Mesendoderm (in vitro differentiated cells): ENCODE data around the gene SMYD3.

Experiments used
- DNase-seq: peaks from one replicate; pipeline ENCODE4 v3.0.0; 2013
- H2AK5ac ChIP-seq: 2 replicates; pipeline ENCODE4 v1.6.1; 2013; ENCODE audit warnings: low read length, inconsistent platforms
- H2BK120ac ChIP-seq: 2 replicates; pipeline ENCODE4 v1.6.1; 2013; ENCODE audit warnings: low read depth, mild to moderate bottlenecking, low read length, moderate library complexity, mixed read lengths
- H2BK15ac ChIP-seq: replicated peaks from 2 replicates; pipeline ENCODE4 v1.6.1; 2013; ENCODE audit warnings: low read depth, mild to moderate bottlenecking, moderate library complexity
- H2BK5ac ChIP-seq: 2 replicates; pipeline ENCODE4 v1.6.1; 2013; ENCODE audit warnings: low read length, inconsistent platforms
- H3K18ac ChIP-seq: 2 replicates; pipeline ENCODE4 v1.6.1; 2013; ENCODE audit warnings: mild to moderate bottlenecking, low read length, mixed read lengths
- H3K23ac ChIP-seq: one replicate; pipeline ENCODE4 v1.6.1; 2013; ENCODE audit warnings: low read length
- H3K27ac ChIP-seq: 2 replicates; pipeline ENCODE4 v1.5.1; 2013; ENCODE audit warnings: low read depth, mild to moderate bottlenecking, inconsistent platforms, low read length, moderate library complexity
- H3K27me3 ChIP-seq: 2 replicates; pipeline ENCODE4 v1.6.1; 2013; ENCODE audit warnings: low read length, control low read depth, mild to moderate bottlenecking, inconsistent platforms; ENCODE audit not compliant: insufficient read depth, poor library complexity
- H3K36me3 ChIP-seq: 2 replicates; pipeline ENCODE4 v1.6.1; 2013; ENCODE audit warnings: low read length, inconsistent platforms; ENCODE audit not compliant: control insufficient read depth, insufficient read depth
- H3K4ac ChIP-seq: one replicate; pipeline ENCODE4 v1.6.1; 2013; ENCODE audit warnings: low read depth, mild to moderate bottlenecking, low read length, moderate library complexity
- H3K4me1 ChIP-seq: 2 replicates; pipeline ENCODE4 v1.6.1; 2013; ENCODE audit warnings: low read depth, low read length, inconsistent platforms; ENCODE audit not compliant: control insufficient read depth
- H3K4me2 ChIP-seq: 2 replicates; pipeline ENCODE4 v1.6.1; 2013; ENCODE audit warnings: low read length
- H3K4me3 ChIP-seq: 2 replicates; pipeline ENCODE4 v1.5.1; 2013; ENCODE audit warnings: mild to moderate bottlenecking, low read length
- H3K56ac ChIP-seq: one replicate; pipeline ENCODE4 v1.6.1; 2013; ENCODE audit warnings: low read length
- H3K79me1 ChIP-seq: 2 replicates; pipeline ENCODE4 v1.6.1; 2013; ENCODE audit warnings: low read length, inconsistent platforms
- H3K79me2 ChIP-seq: 2 replicates; pipeline ENCODE4 v1.6.1; 2013; ENCODE audit warnings: mild to moderate bottlenecking, low read length; ENCODE audit not compliant: control insufficient read depth, insufficient read depth
- H3K9ac ChIP-seq: 2 replicates; pipeline ENCODE4 v1.6.1; 2013; ENCODE audit warnings: low read length, inconsistent platforms
- H4K5ac ChIP-seq: one replicate; pipeline ENCODE4 v1.6.1; 2013; ENCODE audit warnings: low read length
- H4K8ac ChIP-seq: one replicate; pipeline ENCODE4 v1.6.1; 2013; ENCODE audit warnings: low read depth, mild to moderate bottlenecking, control low read depth, low read length, moderate library complexity
- WGBS: extraction: QIAGEN DNeasy Blood & Tissue Kit; methylation state at CpG from one replicate; pipeline ENCODE4 v1.1.7; 2013; ENCODE audit warnings: low lambda C conversion rate, missing lambda C conversion rate; ENCODE audit not compliant: insufficient coverage; ENCODE audit errors: extremely low coverage; 5-methylcytosine and 5-hydroxymethylcytosine counted together

Gene SMYD3

DNA sequence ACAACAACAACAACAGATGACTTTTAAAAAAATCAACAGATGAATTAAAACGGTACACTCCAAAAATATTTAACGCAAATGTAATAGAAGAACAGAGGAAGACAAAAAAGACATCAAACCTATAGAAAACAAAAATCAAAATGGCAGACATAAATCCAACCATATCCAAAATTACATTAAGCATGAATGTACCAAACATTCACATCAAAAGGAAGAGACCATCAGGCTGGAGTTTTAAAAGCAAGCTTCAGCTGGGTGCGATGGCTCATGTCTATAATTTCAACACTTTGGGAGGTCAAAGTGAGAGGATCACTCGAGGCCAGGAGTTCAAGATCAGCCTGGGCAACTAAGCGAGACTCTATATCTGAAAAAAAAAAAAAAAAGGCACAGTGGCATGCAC lies 116.2 kb downstream of the SMYD3 start:
- Histone ChIP-seq H3K23ac (no peak overlapping the region), H3K79me1 (no peaks in the 10 kb centered on the region), H3K9ac (no peak overlapping the region), H3K56ac (no peak overlapping the region), H4K5ac (no peak overlapping the region), H3K4me2 (no peak overlapping the region), H3K4me1 (no peaks in the 10 kb centered on the region), H2BK120ac (no peak overlapping the region), H2AK5ac (no peak overlapping the region), H4K8ac (no peak overlapping the region), H2BK15ac (no peak overlapping the region), H3K36me3 (no peaks in the 10 kb centered on the region), H2BK5ac (no peak overlapping the region), H3K4ac (no peak overlapping the region), H3K4me3 (no peak overlapping the region), H3K27ac (no peak overlapping the region), H3K79me2 (no peaks in the 10 kb centered on the region), H3K27me3 (no peaks in the 10 kb centered on the region), H3K18ac (no peak overlapping the region)
- WGBS = no CpG with 5 or more reads among the region's 5 CpGs
- DNase-seq = no peak

DNA sequence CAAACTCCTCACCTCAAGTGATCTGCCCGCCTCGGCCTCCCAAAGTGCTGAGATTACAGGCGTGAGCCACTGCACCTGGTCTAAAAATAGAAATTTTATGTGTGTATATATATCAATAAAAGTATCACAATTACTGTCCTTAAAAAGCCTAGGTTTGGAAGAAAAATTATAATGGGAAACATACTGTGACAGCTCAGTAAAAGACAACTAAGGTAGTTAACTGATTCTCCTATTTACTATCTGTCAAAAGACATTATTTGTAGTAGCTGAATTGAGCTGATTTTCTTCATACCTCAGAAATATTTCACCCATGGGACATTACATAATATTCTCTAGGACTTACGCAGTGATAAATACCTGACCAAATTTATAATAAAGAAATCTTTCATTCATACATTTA lies 122.5 kb downstream of the SMYD3 start:
- Histone ChIP-seq H4K8ac (no peak overlapping the region), H3K36me3 (no peaks in the 10 kb centered on the region), H3K18ac (no peak overlapping the region), H3K4ac (no peak overlapping the region), H4K5ac (no peak overlapping the region), H3K23ac (no peak overlapping the region), H3K9ac (no peak overlapping the region), H3K79me2 (no peaks in the 10 kb centered on the region), H3K4me1 (no peaks in the 10 kb centered on the region), H3K27me3 (no peaks in the 10 kb centered on the region), H3K27ac (no peak overlapping the region), H3K79me1 (no peaks in the 10 kb centered on the region), H3K56ac (no peak overlapping the region), H2BK120ac (no peak overlapping the region), H3K4me2 (no peak overlapping the region), H2BK5ac (no peak overlapping the region), H2AK5ac (no peak overlapping the region), H3K4me3 (no peak overlapping the region), H2BK15ac (no peak overlapping the region)
- no CpG with 5 or more reads among the region's 4 CpGs for WGBS
- no peak for DNase-seq

DNA sequence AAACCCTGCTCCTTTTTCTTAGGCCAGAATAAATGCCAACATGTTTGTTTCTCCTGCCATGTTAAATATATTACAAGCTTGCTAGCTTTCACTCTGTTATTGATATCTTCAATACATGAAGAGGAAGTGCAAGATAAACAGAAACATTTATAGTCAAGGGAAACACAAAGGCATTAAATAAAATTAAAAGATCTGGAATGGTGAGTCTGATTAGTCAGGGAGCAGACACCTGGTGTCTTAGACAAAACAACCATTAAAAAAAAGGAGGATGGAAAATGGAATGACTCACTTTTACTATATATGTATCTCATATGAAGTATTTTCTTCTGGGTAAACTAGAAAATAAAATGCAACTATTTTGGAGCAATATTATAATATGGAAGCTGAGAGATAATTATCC lies 123.3 kb downstream of the SMYD3 start:
- Histone ChIP-seq H2BK120ac (no peak overlapping the region), H3K4ac (no peak overlapping the region), H2BK5ac (no peak overlapping the region), H3K79me1 (no peaks in the 10 kb centered on the region), H3K4me1 (no peaks in the 10 kb centered on the region), H3K18ac (no peak overlapping the region), H3K56ac (no peak overlapping the region), H3K27me3 (no peaks in the 10 kb centered on the region), H2AK5ac (no peak overlapping the region), H3K23ac (no peak overlapping the region), H3K27ac (no peak overlapping the region), H4K5ac (no peak overlapping the region), H3K79me2 (no peaks in the 10 kb centered on the region), H2BK15ac (no peak overlapping the region), H3K36me3 (no peaks in the 10 kb centered on the region), H3K9ac (no peak overlapping the region), H3K4me3 (no peak overlapping the region), H3K4me2 (no peak overlapping the region), H4K8ac (no peak overlapping the region)
- no peak for DNase-seq

DNA sequence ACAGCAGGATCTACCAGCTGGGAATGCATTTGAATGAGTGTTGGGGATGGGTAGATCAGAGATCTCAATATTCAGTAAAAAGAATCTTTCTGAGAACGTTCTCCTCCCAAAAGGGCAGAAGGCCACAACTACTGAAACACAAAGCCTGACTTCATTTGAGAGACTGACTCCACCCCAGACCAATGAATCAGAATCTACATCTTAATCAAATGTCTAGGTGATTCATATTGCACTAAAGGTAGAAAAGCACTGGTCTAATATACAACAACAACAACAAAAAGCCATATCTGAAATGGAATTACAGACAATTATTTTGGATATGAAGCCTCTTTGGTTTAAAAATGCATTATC lies 123.9 kb downstream of the SMYD3 start:
- Histone ChIP-seq H2BK5ac (no peak overlapping the region), H2BK120ac (no peak overlapping the region), H4K5ac (no peak overlapping the region), H3K27me3 (no peaks in the 10 kb centered on the region), H3K4me1 (no peaks in the 10 kb centered on the region), H3K18ac (no peak overlapping the region), H3K36me3 (no peaks in the 10 kb centered on the region), H3K4me2 (no peak overlapping the region), H3K23ac (no peak overlapping the region), H3K27ac (no peak overlapping the region), H3K4ac (no peak overlapping the region), H3K56ac (no peak overlapping the region), H3K79me1 (no peaks in the 10 kb centered on the region), H2AK5ac (no peak overlapping the region), H3K79me2 (no peaks in the 10 kb centered on the region), H3K4me3 (no peak overlapping the region), H2BK15ac (no peak overlapping the region), H3K9ac (no peak overlapping the region), H4K8ac (no peak overlapping the region)
- no CpG with 5 or more reads among the region's 1 CpG for WGBS
- DNase-seq = no peak

DNA sequence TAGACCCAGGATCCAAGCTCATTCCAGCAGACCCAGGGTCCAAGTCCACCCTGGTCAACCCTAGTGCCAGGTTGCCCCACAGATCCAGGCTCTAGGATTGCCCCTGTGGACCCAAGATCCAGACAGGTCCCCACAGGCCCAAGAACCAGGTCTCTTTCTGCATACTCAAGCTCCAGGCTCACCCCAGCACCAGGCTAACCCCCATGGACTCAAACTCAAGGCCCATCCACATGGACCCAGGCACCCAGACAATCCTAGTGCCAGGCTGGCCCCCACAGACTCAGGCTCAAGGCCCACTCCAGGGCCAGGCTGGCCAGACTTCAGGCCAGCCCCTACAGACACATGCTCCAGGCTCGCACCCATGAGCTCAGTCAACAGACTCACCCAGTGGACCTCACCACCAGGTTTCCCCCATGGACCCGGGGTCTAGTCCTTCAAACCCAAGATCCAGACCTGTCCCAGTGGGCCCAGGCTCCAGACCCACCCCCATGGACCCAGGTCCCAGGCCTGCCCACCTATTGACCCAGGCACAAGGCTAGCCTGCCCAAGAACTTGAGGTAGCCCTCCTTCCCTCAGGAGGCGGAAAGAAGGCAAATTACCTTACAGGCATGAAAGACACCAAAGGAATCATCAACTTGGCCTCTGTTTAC lies 124.4 kb downstream of the SMYD3 start:
- Histone ChIP-seq H4K8ac (no peak overlapping the region), H3K79me2 (no peaks in the 10 kb centered on the region), H2BK5ac (no peak overlapping the region), H3K27me3 (no peaks in the 10 kb centered on the region), H4K5ac (no peak overlapping the region), H2BK120ac (no peak overlapping the region), H3K56ac (no peak overlapping the region), H3K4me3 (no peak overlapping the region), H2BK15ac (no peak overlapping the region), H3K18ac (no peak overlapping the region), H3K27ac (no peak overlapping the region), H3K4me2 (no peak overlapping the region), H3K79me1 (no peaks in the 10 kb centered on the region), H3K23ac (no peak overlapping the region), H3K4me1 (no peaks in the 10 kb centered on the region), H3K4ac (no peak overlapping the region), H3K36me3 (no peaks in the 10 kb centered on the region), H2AK5ac (no peak overlapping the region), H3K9ac (no peak overlapping the region)
- DNase-seq = no peak
- no CpG with 5 or more reads among the region's 3 CpGs for whole genome bisulfite sequencing

DNA sequence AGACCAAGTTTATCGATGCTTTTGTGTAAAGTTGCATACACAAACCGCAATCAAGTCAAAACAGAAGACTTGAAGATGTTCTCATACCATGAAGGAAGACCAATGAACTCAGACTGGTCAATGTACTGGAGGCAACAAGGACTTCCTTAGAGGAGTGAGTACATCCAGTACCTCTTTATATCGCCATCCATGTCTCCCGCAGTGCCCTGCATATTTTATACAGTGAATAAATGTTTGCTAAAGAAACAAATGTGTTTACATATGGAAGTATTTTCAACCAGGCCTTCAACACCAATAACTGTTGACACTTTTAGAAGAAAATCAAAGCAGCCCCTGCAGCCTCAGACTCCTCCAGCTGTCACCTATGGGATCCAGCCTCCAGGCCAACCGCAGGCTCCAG lies 125.6 kb downstream of the SMYD3 start:
- no peak overlapping the region for H4K8ac ChIP-seq
- H3K4me1 ChIP-seq = no peaks in the 10 kb centered on the region
- H3K27ac ChIP-seq = no peak overlapping the region
- H2BK5ac ChIP-seq = no peak overlapping the region
- H3K56ac ChIP-seq = no peak overlapping the region
- no peak overlapping the region for H3K23ac ChIP-seq
- WGBS = no CpG with 5 or more reads among the region's 5 CpGs
- no peak overlapping the region for H2AK5ac ChIP-seq
- H3K4ac ChIP-seq = no peak overlapping the region
- H3K79me2 ChIP-seq = no peaks in the 10 kb centered on the region
- H3K18ac ChIP-seq = no peak overlapping the region
- no peak overlapping the region for H3K4me2 ChIP-seq
- no peaks in the 10 kb centered on the region for H3K27me3 ChIP-seq
- H3K4me3 ChIP-seq = no peak overlapping the region
- H4K5ac ChIP-seq = no peak overlapping the region
- H3K79me1 ChIP-seq = no peaks in the 10 kb centered on the region
- H2BK120ac ChIP-seq = no peak overlapping the region
- no peak overlapping the region for H3K9ac ChIP-seq
- DNase-seq = no peak
- no peak overlapping the region for H2BK15ac ChIP-seq
- no peaks in the 10 kb centered on the region for H3K36me3 ChIP-seq
